ENCODE measurements around the gene AMY2B.
"Not testable (repeated sequence)": the region's sequence is repeated elsewhere in the genome, so short reads cannot be mapped to it uniquely, and the experiment has no call there.

The AMY2B gene

GRCh38 chr1:103571289-103571688 lies at the start of gene AMY2B:
Gene AMY2B (plus strand): TSS chr1:103571589. CDS start chr1:103571603, 14 bp downstream.
- H3K9me3 ChIP-seq; H3K4me3 ChIP-seq; DNase-seq (ENCODE audit: low spot score in 2 of 2); in situ Hi-C loops (cut with MboI; ENCODE audit: low sequenced_read_pairs); H3K27me3 ChIP-seq (ENCODE audit: low read depth); H3K4me1 ChIP-seq; H3K36me3 ChIP-seq (replicated peaks): not testable (repeated sequence)

- Histone ChIP-seq H3K27me3 (ENCODE audit: low read depth) (no peaks in the 10 kb centered on the region), H3K9me3 (no peaks in the 10 kb centered on the region), H3K4me3 (no peak overlapping the region), H3K36me3 (replicated peaks) (no peaks in the 10 kb centered on the region), H3K4me1 (peaks cover 8% of the 10 kb centered on the region)
- DNase-seq (ENCODE audit: low spot score in 2 of 2): no peak
- in situ Hi-C loops (cut with MboI; ENCODE audit: low sequenced_read_pairs): no loop called here
Observed at GRCh38 chr1:103523346-103523745, 48.0 kb upstream of the AMY2B start.

DNA sequence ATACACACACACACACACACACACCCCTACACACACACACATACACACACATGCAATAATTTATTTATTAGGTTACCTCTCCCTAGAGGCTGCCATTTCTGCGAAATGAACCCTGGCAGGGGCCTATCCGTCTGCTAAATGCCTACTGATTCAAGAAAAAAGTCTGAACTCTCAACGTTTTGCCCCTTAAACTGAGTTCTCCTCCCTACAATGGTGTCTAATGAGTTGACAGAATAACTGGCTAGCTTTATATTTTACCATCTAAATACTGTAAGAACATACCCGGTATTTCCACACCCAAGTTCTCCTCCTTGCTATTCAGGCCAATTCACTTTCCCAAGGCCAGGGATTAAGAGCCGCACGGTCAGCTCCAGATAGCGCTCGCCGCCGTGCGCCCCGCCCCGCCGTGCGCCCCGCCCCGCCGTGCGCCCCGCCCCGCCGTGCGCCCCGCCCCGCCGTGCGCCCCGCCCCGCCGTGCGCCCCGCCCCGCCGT lies 46.2 kb upstream of the AMY2B start:
- DNase-seq (ENCODE audit: low spot score in 2 of 2): peak in 1 of 2 experiments; percentile 74
- peak overlapping the region; percentile 23 for H3K4me3 ChIP-seq
- no peaks in the 10 kb centered on the region for H3K9me3 ChIP-seq
- peaks cover 12% of the 10 kb centered on the region for H3K4me1 ChIP-seq
- H3K36me3 ChIP-seq (replicated peaks): peaks cover 5% of the 10 kb centered on the region; the same call in 1 of the 2 replicates
- in situ Hi-C loops (cut with MboI; ENCODE audit: low sequenced_read_pairs): no loop called here
- no peaks in the 10 kb centered on the region for H3K27me3 ChIP-seq (ENCODE audit: low read depth)

DNA sequence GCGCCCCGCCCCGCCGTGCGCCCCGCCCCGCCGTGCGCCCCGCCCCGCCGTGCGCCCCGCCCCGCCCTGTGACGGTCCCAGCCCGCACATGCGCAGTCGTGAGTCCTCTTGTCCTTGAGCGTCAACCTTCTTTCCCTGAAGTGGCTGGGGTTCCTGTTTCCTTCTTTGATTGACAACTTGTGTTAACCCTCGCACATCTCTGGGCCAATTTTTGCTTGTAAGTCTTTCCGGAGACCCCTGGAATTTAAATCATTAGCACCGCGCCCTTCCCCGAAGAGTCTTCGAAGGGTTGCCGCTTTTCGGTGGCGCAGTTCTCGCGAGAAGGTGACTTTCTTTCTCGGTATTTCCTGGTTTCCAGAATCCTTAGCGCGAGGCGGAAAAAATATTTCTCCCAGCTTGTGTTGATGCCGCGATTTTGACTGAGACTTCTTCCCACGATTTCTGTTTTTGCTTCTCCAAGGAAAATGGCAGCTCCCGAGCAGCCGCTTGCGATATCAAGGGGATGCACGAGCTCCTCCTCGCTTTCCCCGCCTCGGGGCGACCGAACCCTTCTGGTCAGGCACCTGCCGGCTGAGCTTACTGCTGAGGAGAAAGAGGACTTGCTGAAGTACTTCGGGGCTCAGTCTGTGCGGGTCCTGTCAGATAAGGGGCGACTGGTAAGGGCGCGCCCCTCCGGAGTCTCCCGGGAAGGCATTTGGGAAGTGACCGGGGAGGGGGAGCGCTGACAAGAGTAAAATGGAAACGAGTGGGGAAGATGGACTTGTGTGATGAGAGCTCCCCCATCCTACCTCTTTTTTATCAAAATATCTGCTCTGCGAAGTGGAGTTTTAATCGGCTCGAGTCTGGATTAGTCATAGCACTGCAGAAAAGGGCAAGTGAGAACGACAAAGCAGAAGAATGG lies 45.5 kb upstream of the AMY2B start, which contains the start of gene RNPC3:
Gene RNPC3 (plus strand): TSS at position 93 of the 901 bp plus-strand sequence. CDS start 372 bp downstream, at position 465.
- peak; percentile 79 to 90 for DNase-seq (ENCODE audit: low spot score in 2 of 2)
- no peaks in the 10 kb centered on the region for H3K9me3 ChIP-seq
- H3K27me3 ChIP-seq (ENCODE audit: low read depth): no peaks in the 10 kb centered on the region
- in situ Hi-C loops (cut with MboI; ENCODE audit: low sequenced_read_pairs): no loop called here
- H3K4me3 ChIP-seq: peak within 1 kb of the TSS; percentile 83
- H3K4me1 ChIP-seq: peaks cover 12% of the 10 kb centered on the region
- H3K36me3 ChIP-seq (replicated peaks): peaks cover 5% of the 10 kb centered on the region

DNA sequence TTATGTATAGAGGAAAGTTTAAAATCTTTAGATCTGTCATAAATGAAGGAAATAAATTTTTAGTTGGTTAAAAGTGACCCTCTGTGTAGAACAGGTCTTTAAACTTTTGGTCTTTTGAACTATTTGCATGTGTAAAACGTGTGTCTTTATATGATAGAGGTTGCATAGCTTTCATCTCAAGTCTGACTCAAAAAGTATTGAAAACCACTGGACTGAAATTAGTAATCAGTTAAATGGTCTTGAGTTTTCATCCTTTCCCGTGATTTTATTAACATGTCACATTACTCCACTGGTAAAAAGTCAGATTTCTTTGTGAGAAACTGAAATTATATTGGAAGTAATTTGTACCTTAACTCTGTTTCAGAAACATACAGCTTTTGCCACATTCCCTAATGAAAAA lies 44.1 kb upstream of the AMY2B start:
- H3K36me3 ChIP-seq (replicated peaks): peaks cover 9% of the 10 kb centered on the region
- no peak for DNase-seq (ENCODE audit: low spot score in 2 of 2)
- peaks cover 12% of the 10 kb centered on the region for H3K4me1 ChIP-seq
- no peaks in the 10 kb centered on the region for H3K27me3 ChIP-seq (ENCODE audit: low read depth)
- H3K4me3 ChIP-seq: peak overlapping the region; percentile 83
- H3K9me3 ChIP-seq: no peaks in the 10 kb centered on the region
- in situ Hi-C loops (cut with MboI; ENCODE audit: low sequenced_read_pairs): no loop called here

DNA sequence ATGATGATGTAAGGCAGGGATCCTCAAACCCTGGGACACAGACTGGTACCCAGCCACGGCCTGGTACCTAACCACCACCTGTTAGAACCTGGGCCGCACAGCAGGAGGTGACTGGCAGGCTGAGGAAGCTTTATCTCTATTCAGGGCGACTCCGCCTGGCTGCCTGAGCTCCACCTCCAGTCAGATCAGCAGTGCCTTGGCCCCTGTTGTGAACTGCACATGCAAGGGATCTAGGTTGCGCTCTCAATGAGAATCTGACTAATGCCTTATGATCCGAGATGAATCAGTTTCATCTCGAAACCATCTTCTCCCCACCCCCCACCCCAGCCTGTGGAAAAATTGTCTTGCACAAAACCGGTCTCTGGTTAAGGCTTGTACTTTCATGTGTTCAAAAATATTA lies 41.6 kb upstream of the AMY2B start:
- H3K36me3 ChIP-seq (replicated peaks): peaks cover 11% of the 10 kb centered on the region
- H3K4me1 ChIP-seq: peaks cover 12% of the 10 kb centered on the region
- H3K9me3 ChIP-seq: no peaks in the 10 kb centered on the region
- DNase-seq (ENCODE audit: low spot score in 2 of 2): no peak
- in situ Hi-C loops (cut with MboI; ENCODE audit: low sequenced_read_pairs): no loop called here
- H3K27me3 ChIP-seq (ENCODE audit: low read depth): no peaks in the 10 kb centered on the region
- H3K4me3 ChIP-seq: no peak overlapping the region

DNA sequence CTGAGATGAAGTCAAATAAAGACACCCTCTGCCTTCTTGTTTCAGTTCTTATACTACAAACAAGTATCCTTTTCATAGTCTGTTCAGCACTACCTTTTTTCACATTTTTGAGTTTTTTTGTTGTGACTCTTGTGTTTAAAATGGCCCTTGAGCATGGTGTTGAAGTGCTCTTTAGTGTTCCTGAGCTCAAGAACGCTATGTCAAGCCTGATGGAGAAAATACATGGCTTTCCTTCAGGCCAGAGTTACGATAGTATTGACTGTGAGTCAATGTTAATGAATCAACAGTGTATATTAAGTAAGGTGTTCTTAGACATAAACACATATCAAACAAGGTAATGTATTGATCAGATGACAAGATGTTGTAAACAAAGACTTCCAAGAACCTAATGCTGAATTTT lies 33.2 kb upstream of the AMY2B start:
- no peak for DNase-seq (ENCODE audit: low spot score in 2 of 2)
- H3K27me3 ChIP-seq (ENCODE audit: low read depth): no peaks in the 10 kb centered on the region
- no peaks in the 10 kb centered on the region for H3K9me3 ChIP-seq
- in situ Hi-C loops (cut with MboI; ENCODE audit: low sequenced_read_pairs): no loop called here
- peaks cover 46% of the 10 kb centered on the region for H3K36me3 ChIP-seq (replicated peaks)
- H3K4me1 ChIP-seq: no peaks in the 10 kb centered on the region
- H3K4me3 ChIP-seq: no peak overlapping the region

GRCh38 chr1:103541431-103541830 lies 30.0 kb upstream of the AMY2B start:
- in situ Hi-C loops (cut with MboI; ENCODE audit: low sequenced_read_pairs): no loop called here
- no peaks in the 10 kb centered on the region for H3K27me3 ChIP-seq (ENCODE audit: low read depth)
- no peak overlapping the region for H3K4me3 ChIP-seq
- H3K9me3 ChIP-seq: no peaks in the 10 kb centered on the region
- H3K4me1 ChIP-seq: no peaks in the 10 kb centered on the region
- H3K36me3 ChIP-seq (replicated peaks): peaks cover 56% of the 10 kb centered on the region
- no peak for DNase-seq (ENCODE audit: low spot score in 2 of 2)

- H3K27me3 ChIP-seq (ENCODE audit: low read depth): no peaks in the 10 kb centered on the region
- no peak for DNase-seq (ENCODE audit: low spot score in 2 of 2)
- H3K9me3 ChIP-seq: no peaks in the 10 kb centered on the region
- in situ Hi-C loops (cut with MboI; ENCODE audit: low sequenced_read_pairs): no loop called here
- peaks cover 57% of the 10 kb centered on the region for H3K36me3 ChIP-seq (replicated peaks)
- H3K4me3 ChIP-seq: no peak overlapping the region
- H3K4me1 ChIP-seq: peaks cover 8% of the 10 kb centered on the region
Observed at GRCh38 chr1:103546496-103546895, 24.9 kb upstream of the AMY2B start.

DNA sequence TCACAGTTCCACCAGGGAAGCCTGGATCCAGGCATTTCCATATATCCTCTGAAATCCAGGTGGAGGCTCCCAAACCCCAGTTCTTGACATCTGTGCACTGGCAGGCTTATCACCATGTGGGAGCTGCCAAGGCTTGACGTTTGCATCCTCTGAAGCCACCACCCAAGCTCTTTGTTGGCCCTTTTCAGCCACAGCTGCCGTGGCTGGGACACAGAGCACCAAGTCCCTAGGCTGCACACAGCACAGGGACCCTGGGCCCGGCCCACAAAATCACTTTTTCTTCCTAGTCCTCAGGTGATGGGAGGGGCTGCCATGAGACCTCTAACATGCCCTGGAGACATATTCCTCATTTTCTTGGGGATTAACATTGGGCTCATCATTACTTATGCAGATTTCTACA lies 23.5 kb upstream of the AMY2B start:
- in situ Hi-C loops (cut with MboI; ENCODE audit: low sequenced_read_pairs): no loop called here
- DNase-seq (ENCODE audit: low spot score in 2 of 2): peak; percentile 53 to 63
- Histone ChIP-seq H3K9me3 (no peaks in the 10 kb centered on the region), H3K4me3 (no peak overlapping the region), H3K4me1 (peaks cover 8% of the 10 kb centered on the region), H3K27me3 (ENCODE audit: low read depth) (no peaks in the 10 kb centered on the region), H3K36me3 (replicated peaks) (peaks cover 61% of the 10 kb centered on the region)

GRCh38 chr1:103560427-103560826 lies 11.0 kb upstream of the AMY2B start:
- no peaks in the 10 kb centered on the region for H3K36me3 ChIP-seq (replicated peaks)
- in situ Hi-C loops (cut with MboI; ENCODE audit: low sequenced_read_pairs): no loop called here
- no peak overlapping the region for H3K4me3 ChIP-seq

GRCh38 chr1:103561124-103561523 lies 10.3 kb upstream of the AMY2B start:
- H3K4me3 ChIP-seq; H3K9me3 ChIP-seq; in situ Hi-C loops (cut with MboI; ENCODE audit: low sequenced_read_pairs); H3K36me3 ChIP-seq (replicated peaks); H3K4me1 ChIP-seq; DNase-seq (ENCODE audit: low spot score in 2 of 2); H3K27me3 ChIP-seq (ENCODE audit: low read depth): not testable (repeated sequence)

More at GRCh38 chr1:103560427-103560826, 11.0 kb upstream of the AMY2B start:
- Histone ChIP-seq H3K9me3 (no peaks in the 10 kb centered on the region), H3K4me1 (no peaks in the 10 kb centered on the region), H3K27me3 (ENCODE audit: low read depth) (no peaks in the 10 kb centered on the region)
- DNase-seq (ENCODE audit: low spot score in 2 of 2): no peak

GRCh38 chr1:103561643-103562395 lies 9.6 kb upstream of the AMY2B start:
- DNase-seq (ENCODE audit: low spot score in 2 of 2): no peak
- Histone ChIP-seq H3K4me1 (no peaks in the 10 kb centered on the region), H3K36me3 (replicated peaks) (no peaks in the 10 kb centered on the region), H3K9me3 (no peaks in the 10 kb centered on the region), H3K4me3 (no peak overlapping the region), H3K27me3 (ENCODE audit: low read depth) (no peaks in the 10 kb centered on the region)
- in situ Hi-C loops (cut with MboI; ENCODE audit: low sequenced_read_pairs): no loop called here

GRCh38 chr1:103563056-103563455 lies 8.3 kb upstream of the AMY2B start:
- in situ Hi-C loops (cut with MboI; ENCODE audit: low sequenced_read_pairs): no loop called here
- H3K9me3 ChIP-seq: no peaks in the 10 kb centered on the region
- no peaks in the 10 kb centered on the region for H3K4me1 ChIP-seq
- DNase-seq (ENCODE audit: low spot score in 2 of 2): no peak
- no peak overlapping the region for H3K4me3 ChIP-seq
- H3K27me3 ChIP-seq (ENCODE audit: low read depth): no peaks in the 10 kb centered on the region
- H3K36me3 ChIP-seq (replicated peaks): no peaks in the 10 kb centered on the region
